HG03575 (cell line): Measurements from ENCODE around the gene KITLG.
"Not testable (repeated sequence)": the region's sequence is repeated elsewhere in the genome, so short reads cannot be mapped to it uniquely, and the experiment has no call there.

Experiments
- ATAC-seq: cut with Tn5 transposase; IDR thresholded peaks from one replicate; pipeline ENCODE4 v1.9.1; 2021; ENCODE audit not compliant: unreplicated experiment, insufficient number of reproducible peaks, low FRiP score; ENCODE audit errors: extremely low read depth

The KITLG gene

DNA sequence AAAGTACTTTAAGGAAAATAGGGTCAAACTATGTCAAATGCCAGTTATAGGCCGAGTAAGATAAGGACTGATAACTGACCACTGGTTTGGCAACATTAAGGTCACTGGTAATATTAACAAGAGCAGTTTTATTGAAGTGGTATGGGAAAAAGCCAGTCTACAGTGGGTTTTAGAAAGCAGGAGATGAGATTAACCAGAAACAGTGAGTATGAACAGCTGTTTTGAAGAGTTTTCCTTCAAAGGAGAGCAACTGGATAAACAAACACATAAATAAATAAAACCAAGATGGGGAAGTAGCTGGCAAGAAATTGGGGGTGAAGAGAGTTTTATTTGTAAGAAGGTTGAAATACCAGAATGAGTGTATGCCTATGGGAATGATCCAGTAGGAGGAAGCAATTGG, 30.3 kb downstream of the KITLG start:
- ATAC-seq: no peak

GRCh38 chr12:88547949-88548348, 32.3 kb downstream of the KITLG start:
- not testable (repeated sequence) for ATAC-seq

DNA sequence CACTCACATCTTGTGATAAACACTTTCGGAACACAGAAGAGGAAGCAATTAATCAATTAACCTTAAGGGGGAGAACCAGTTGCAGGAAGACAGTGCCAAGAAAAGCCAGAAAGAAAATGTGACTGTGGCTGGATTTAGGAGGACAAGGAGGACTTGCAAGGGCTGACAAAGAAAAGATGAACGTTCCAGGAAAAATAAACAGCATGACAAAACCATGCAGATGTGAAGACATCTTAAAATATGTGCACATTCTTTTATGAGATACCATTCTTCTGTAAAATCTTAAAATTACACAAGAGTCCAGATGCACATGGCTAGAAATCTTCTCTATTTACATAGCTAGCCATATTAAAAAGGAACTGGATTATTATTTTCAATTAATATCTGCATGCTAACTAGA, 33.4 kb downstream of the KITLG start:
- no peak for ATAC-seq

- ATAC-seq: no peak
Measured at GRCh38 chr12:88546226-88546625, 34.0 kb downstream of the KITLG start.

DNA sequence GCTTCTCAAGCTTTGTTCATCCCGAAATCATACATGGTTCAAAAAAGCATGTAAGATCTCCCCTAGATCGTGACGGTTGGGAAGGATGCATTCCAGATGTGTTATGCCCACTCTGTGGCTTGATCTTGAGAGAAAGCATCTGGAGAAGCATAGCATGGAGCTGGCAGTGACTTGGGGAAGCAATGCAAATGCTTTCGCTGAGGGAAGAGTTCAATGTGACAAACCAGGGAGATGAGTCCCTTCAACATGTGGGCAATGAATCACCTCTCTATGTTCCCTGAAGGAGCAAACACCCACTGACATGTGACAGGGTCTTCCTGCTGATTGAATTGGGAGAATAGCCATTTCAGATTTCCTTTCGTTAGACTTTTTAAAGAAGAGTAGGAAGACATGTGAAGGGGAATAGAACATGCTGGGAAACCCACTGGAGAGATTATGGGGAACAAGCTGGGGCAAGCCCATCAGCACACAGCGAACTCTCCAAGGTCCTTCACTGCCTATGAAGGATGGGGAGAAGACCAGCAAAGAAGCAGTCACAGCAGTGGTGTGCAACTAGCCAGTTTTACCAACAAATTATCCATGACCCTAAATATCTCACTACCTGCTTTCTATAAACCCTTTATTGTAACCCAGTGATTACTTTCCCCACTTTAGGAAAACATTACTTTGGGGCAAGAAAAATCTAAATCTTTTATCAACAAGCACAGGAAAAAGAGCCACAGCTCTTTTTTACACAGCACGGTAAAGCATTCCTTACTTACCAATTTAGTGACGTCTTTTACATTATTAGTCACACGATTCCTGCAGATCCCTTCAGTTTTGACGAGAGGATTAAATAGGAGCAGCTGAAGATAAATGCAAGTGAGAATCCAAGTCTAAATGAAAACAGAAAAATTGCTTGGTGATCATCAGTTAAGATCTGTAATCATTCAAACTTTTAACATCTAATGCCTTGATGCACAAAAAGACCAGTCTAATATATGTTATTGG, 35.0 kb downstream of the KITLG start:
- ATAC-seq: no peak

- no peak for ATAC-seq
Measured at GRCh38 chr12:88539893-88540292, 40.4 kb downstream of the KITLG start.

DNA sequence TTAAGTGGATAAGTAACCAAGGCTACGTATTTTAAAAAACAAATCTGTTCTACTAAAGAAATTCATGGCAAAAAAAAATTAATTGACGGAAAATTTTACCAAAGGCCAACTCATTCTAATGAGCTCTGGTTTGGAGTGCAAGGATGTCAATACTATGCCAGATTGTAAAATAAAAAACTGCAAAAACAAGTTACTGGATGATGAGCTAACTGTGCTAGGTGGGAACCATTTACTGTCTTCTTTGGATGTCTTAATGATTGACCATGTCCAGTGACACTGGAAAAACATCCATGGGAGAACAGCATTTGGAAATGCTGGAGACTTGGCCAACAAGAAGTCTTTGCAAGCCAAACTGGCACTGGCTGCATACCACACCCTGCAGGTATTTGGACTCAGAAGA, 41.6 kb downstream of the KITLG start:
- ATAC-seq: no peak

DNA sequence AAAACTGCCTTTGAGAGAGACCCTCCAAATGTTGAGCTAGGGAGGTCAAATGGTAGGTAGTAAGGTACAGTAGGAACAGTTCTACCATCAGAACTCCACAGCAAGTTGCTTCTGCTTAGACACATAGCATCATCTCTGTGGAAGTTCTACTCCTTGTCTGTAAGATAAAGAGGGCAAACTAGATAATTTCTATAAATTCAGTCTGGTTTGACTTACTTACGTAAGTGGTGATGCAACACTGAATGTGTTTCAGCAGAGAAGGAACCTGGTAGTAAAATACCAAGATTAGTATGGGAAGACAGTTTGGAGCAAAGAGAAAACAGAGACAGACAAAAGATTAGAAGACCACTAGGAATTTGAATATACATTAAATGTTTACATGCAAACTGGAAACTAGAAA, 42.0 kb downstream of the KITLG start:
- ATAC-seq: no peak

DNA sequence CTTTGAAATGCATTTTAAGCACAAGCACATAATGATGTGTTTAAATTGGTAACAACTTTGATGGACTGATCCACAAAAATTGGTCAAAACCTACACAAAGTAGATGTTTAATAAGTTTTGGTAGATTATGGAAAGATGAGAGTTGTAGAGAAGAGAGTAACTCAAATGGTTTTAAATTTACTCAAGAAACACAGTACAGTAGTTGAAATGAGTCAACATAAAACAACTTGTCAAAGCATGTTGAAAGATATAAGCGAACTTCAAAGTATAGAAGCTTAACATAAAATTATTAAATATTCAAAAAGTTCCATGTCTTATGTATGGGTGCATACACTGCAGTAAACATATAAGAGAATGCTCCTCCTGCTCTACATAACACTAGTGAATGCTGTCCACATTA, 49.4 kb downstream of the KITLG start:
- no peak for ATAC-seq

- ATAC-seq: no peak
Measured at GRCh38 chr12:88529531-88530488, 50.5 kb downstream of the KITLG start.

- no peak for ATAC-seq
Measured at GRCh38 chr12:88522961-88523360, 57.3 kb downstream of the KITLG start.

- no peak for ATAC-seq
Measured at GRCh38 chr12:88520436-88520820, 59.8 kb downstream of the KITLG start.

- no peak for ATAC-seq
Measured at GRCh38 chr12:88519802-88520435, 60.4 kb downstream of the KITLG start.

- no peak for ATAC-seq
Measured at GRCh38 chr12:88518863-88519403, 61.3 kb downstream of the KITLG start.

DNA sequence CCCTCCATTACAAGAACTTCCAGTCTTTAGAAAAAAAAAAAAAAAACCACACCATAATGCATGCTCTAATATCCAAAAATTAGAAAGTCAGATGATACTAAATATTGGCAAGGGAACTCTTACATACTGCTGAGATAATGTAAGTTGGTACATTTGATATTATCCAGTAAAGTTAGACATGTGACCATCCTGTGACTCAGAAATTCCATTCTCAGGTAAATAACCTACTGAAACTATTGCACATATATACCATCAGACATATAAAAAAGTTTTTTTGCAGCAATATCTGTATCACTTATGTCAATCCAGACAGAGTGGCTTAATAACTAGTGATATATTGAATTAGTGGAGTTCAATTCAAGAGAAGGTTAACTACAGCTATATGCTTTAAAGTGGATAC, 63.5 kb downstream of the KITLG start:
- no peak for ATAC-seq

GRCh38 chr12:88510843-88511242, 69.4 kb downstream of the KITLG start:
- ATAC-seq: no peak

DNA sequence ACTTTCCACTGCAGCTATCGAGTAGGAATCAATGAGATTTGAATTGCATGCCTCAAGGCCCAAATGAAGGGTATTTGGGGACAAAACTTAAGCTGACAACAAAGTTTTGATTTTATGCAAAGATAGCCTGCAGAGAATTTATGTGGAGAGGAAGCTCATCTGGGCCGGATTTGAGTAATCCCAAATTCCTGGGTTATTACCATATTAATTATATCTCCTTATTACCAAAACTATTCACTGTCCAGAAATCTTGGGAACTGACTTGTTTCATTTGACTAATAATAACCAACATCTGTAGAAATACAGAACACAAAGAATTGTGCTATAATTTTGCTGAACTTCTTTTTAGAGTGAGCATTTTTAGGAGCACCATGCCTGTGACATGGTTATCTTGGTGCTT, 70.4 kb downstream of the KITLG start:
- no peak for ATAC-seq

DNA sequence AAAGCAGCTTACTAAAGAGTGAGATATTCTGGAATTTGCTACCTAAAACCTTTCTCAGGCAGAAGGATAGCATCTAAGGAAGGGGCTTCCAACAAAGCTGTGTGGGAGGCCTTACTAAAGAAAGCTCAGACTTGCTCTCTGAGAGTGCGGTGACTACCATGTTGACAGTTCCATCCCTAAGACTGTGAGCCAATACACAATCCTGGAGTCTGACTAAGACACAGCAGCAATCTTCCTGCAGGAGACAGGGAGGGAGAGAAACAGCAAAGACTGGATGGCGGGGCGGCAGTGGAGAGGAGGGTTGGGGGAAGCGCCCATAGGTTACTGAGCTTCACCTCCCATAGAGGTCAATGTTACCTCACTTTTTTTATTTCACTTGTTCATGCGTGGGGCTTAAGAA, 70.9 kb downstream of the KITLG start:
- ATAC-seq: no peak

- not testable (repeated sequence) for ATAC-seq
Measured at GRCh38 chr12:88507851-88508250, 72.4 kb downstream of the KITLG start.
